ENCODE measurements around the gene GTF2A1L. TPM values are rescaled to one million over a fixed set of nuclear protein-coding genes. Genes with fewer than 3 reads are reported as not detected.

Gene GTF2A1L
- total and polyA plus RNA-seq, 2 experiments from 2014 or later = 0.52 to 4.1 TPM

- peaks cover 13% of the 10 kb centered on the region for H3K4me1 ChIP-seq (ENCODE audit: insufficient read depth)
- no peaks in the 10 kb centered on the region for H4K20me1 ChIP-seq (ENCODE audit: insufficient read depth, poor library complexity, severe bottlenecking)
- 84% methylated on average over 3 of the region's 3 CpGs for WGBS (ENCODE audit: low lambda C conversion rate, missing lambda C conversion rate)
- no peak for DNase-seq (ENCODE audit: low spot score)
- H3K4me2 ChIP-seq = no peak overlapping the region
- TF ChIP-seq CTCF (IDR thresholded peaks at IDR 0.05; ENCODE audit: poor library complexity) (no peak), EZH2 (IDR thresholded peaks at IDR 0.05; ENCODE audit: borderline replicate concordance) (no peak), EZH2phosphoT487 (IDR thresholded peaks at IDR 0.05; ENCODE audit: low read depth, severe bottlenecking, unreplicated experiment) (no peak)
- no peaks in the 10 kb centered on the region for H3K9me2 ChIP-seq (replicated peaks; ENCODE audit: insufficient read depth)
- no peaks in the 10 kb centered on the region for H3K79me2 ChIP-seq
- no peaks in the 10 kb centered on the region for H3K27me3 ChIP-seq
- no peak overlapping the region for H3K27ac ChIP-seq
- H3K4me3 ChIP-seq = no peak overlapping the region
- no peak overlapping the region for H2AFZ ChIP-seq
- H3K9me3 ChIP-seq (ENCODE audit: low read depth) = no peaks in the 10 kb centered on the region
- peaks cover 2% of the 10 kb centered on the region for H3K36me3 ChIP-seq (replicated peaks; ENCODE audit: insufficient read depth, low read depth)
These were observed 74.5 kb downstream of the GTF2A1L start for GRCh38 chr2:48691935-48692691.

- Histone ChIP-seq H3K36me3 (replicated peaks; ENCODE audit: insufficient read depth, low read depth) (no peaks in the 10 kb centered on the region), H2AFZ (no peak overlapping the region), H3K9me3 (ENCODE audit: low read depth) (no peaks in the 10 kb centered on the region), H3K4me1 (ENCODE audit: insufficient read depth) (peaks cover 13% of the 10 kb centered on the region), H3K27ac (no peak overlapping the region), H3K9me2 (replicated peaks; ENCODE audit: insufficient read depth) (no peaks in the 10 kb centered on the region), H3K27me3 (no peaks in the 10 kb centered on the region), H3K4me2 (no peak overlapping the region), H4K20me1 (ENCODE audit: insufficient read depth, poor library complexity, severe bottlenecking) (no peaks in the 10 kb centered on the region), H3K4me3 (no peak overlapping the region), H3K79me2 (no peaks in the 10 kb centered on the region)
- no peak for TF ChIP-seq CTCF (IDR thresholded peaks at IDR 0.05; ENCODE audit: poor library complexity)
- TF ChIP-seq EZH2 (IDR thresholded peaks at IDR 0.05; ENCODE audit: borderline replicate concordance) = no peak
- no peak for TF ChIP-seq EZH2phosphoT487 (IDR thresholded peaks at IDR 0.05; ENCODE audit: low read depth, severe bottlenecking, unreplicated experiment)
- DNase-seq (ENCODE audit: low spot score) = no peak
- 92% methylated on average over 4 of the region's 4 CpGs for WGBS (ENCODE audit: low lambda C conversion rate, missing lambda C conversion rate)
These were observed 75.4 kb downstream of the GTF2A1L start for GRCh38 chr2:48693066-48693465.

GRCh38 chr2:48693645-48694044 is 76.0 kb downstream of the GTF2A1L start:
- Histone ChIP-seq H4K20me1 (ENCODE audit: insufficient read depth, poor library complexity, severe bottlenecking) (no peaks in the 10 kb centered on the region), H3K79me2 (no peaks in the 10 kb centered on the region), H3K4me2 (no peak overlapping the region), H3K27me3 (no peaks in the 10 kb centered on the region), H3K9me2 (replicated peaks; ENCODE audit: insufficient read depth) (no peaks in the 10 kb centered on the region), H3K27ac (no peak overlapping the region), H3K4me3 (no peak overlapping the region), H3K9me3 (ENCODE audit: low read depth) (no peaks in the 10 kb centered on the region), H3K36me3 (replicated peaks; ENCODE audit: insufficient read depth, low read depth) (no peaks in the 10 kb centered on the region), H2AFZ (no peak overlapping the region), H3K4me1 (ENCODE audit: insufficient read depth) (peaks cover 13% of the 10 kb centered on the region)
- TF ChIP-seq CTCF (IDR thresholded peaks at IDR 0.05; ENCODE audit: poor library complexity) = no peak
- no peak for TF ChIP-seq EZH2phosphoT487 (IDR thresholded peaks at IDR 0.05; ENCODE audit: low read depth, severe bottlenecking, unreplicated experiment)
- TF ChIP-seq EZH2 (IDR thresholded peaks at IDR 0.05; ENCODE audit: borderline replicate concordance) = no peak
- no peak for DNase-seq (ENCODE audit: low spot score)
- 45% methylated on average over 3 of the region's 3 CpGs for WGBS (ENCODE audit: low lambda C conversion rate, missing lambda C conversion rate)
